Erythroblast (primary cell): Measurements from ENCODE around the gene SMIM26.
"Not testable (repeated sequence)": the region's sequence is repeated elsewhere in the genome, so short reads cannot be mapped to it uniquely, and the experiment has no call there.

Experiments used
- GATA1 ChIP-seq: IDR thresholded peaks from 2 replicates; pipeline ENCODE4 v1.6.1; 2011; ENCODE audit warnings: low read depth, mild to moderate bottlenecking, control low read depth, low read length, moderate library complexity
- POLR2A ChIP-seq: IDR thresholded peaks from 2 replicates; pipeline ENCODE4 v1.6.1; 2011; ENCODE audit warnings: mild to moderate bottlenecking, low read length

GRCh38 chr20:18526761-18527160 is 40.5 kb upstream of the SMIM26 start:
- not testable (repeated sequence) for TF ChIP-seq POLR2A, GATA1
